Astrocyte (in vitro differentiated cells and primary cell): ENCODE measurements around the gene UBASH3A.

Experiments used
- EZH2 ChIP-seq: IDR thresholded peaks from 2 replicates; pipeline ENCODE4 v1.6.1; 2012; ENCODE audit warnings: mild to moderate bottlenecking, low read length, inconsistent platforms; ENCODE audit not compliant: insufficient read depth
- TF ChIP-seq, protein P1 (sequence below): IDR thresholded peaks from 2 replicates; pipeline ENCODE4 v1.5.1; 2011; ENCODE audit warnings: low read depth, mild to moderate bottlenecking, inconsistent platforms, low read length, moderate library complexity; ENCODE audit not compliant: insufficient read depth

DNA sequence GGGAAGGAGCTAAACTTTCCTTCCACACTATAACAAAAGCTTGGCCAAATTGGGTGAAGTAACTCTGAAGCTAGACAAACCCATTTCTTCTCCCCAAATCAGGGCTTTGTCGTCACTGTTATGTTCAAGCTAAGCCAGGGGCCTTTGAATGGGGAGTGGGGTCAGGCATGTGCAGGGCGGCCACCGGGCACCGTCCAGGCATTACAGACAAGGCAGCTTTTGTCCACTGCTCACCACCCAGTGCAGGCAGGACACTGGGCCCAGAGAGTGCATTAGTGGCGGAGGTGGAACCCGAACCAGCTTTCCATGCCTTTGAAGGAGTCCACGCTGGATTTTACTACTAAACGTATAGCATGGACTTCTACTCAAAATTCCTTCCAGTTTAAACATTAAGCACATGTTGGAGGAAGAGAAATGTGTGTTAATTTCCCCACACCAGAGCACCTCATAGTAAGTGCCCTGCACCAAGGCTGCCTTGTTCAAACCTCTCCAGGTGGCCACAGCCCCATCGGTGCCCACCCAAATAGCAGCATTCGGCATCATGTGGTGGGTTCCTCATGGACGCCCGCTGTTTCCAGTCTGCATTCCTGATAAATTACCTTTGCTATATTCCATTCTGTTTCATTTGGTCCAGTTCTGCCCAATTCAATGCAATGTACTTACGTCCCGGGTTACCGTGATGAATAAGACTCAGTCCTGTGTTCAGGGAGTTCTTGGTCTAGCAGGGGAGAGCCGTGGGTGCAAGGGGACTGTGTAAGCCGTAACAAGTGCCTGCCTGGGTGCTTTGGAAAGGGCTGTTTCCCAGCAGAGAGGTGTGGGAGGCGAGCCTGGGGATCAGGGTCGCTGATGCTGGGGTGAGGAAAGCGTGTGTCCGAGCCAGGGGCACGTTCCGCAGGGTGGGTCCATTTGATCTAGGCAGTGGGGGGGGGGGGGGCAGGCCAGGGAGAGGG lies 1.6 kb downstream of the UBASH3A start:
- TF ChIP-seq, protein P1, sequence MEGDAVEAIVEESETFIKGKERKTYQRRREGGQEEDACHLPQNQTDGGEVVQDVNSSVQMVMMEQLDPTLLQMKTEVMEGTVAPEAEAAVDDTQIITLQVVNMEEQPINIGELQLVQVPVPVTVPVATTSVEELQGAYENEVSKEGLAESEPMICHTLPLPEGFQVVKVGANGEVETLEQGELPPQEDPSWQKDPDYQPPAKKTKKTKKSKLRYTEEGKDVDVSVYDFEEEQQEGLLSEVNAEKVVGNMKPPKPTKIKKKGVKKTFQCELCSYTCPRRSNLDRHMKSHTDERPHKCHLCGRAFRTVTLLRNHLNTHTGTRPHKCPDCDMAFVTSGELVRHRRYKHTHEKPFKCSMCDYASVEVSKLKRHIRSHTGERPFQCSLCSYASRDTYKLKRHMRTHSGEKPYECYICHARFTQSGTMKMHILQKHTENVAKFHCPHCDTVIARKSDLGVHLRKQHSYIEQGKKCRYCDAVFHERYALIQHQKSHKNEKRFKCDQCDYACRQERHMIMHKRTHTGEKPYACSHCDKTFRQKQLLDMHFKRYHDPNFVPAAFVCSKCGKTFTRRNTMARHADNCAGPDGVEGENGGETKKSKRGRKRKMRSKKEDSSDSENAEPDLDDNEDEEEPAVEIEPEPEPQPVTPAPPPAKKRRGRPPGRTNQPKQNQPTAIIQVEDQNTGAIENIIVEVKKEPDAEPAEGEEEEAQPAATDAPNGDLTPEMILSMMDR: no peak
- no peak for TF ChIP-seq EZH2
